Measurements from ENCODE around the gene UBE2J2. TPM values are rescaled to one million over a fixed set of nuclear protein-coding genes. Genes with fewer than 3 reads are reported as not detected.

UBE2J2 gene
- total and polyA plus RNA-seq, 2 of the 13 experiments (the other 11 are each of a cell fraction or from before 2014, with no cell fraction given): 25.4 to 29.4 TPM

DNA sequence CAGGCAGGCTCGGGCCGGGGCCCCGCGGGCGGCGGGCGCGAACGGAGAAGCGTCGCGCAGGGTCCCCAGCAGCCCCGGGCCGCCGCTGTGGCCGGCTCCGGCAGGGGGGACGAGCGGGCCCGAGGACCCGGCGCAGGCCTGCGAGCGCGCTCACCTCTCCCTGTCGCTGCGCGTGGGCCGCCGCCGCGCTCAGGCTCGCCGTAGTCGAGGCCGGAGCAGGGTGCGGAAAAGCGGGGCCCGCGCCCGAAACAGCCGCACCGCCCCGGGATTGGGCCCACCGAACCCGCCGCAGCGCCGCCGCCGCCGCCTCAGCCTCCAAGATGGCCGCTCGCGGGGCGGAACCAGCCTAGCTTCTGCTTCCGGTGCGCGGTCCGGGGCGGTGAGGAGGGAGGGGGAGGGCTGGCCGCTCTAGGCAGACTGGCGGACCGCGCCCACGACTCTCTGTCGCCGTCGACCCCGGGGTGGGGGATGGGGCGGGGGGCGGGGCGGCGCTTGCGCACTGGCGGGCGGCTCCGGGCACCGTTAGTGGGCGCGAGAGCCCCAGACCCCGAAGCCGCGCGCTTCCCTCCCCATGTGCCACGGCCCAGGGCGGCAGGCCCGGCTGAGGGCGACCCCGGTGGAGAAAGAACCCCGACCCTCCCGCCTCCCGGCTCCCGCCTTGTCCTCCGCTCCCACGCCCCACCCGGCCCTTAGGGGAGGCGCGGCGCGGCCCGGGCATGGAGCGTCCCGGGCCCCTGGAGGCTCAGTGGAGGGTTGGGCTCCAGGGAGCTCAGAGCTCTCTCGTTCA lies at the start of gene UBE2J2 (continued):
- TF ChIP-seq ZNF281 (CRISPR knock-in tag; IDR thresholded peaks at IDR 0.05; ENCODE audit: borderline replicate concordance): peak; percentile 89
- TF ChIP-seq, protein P1, sequence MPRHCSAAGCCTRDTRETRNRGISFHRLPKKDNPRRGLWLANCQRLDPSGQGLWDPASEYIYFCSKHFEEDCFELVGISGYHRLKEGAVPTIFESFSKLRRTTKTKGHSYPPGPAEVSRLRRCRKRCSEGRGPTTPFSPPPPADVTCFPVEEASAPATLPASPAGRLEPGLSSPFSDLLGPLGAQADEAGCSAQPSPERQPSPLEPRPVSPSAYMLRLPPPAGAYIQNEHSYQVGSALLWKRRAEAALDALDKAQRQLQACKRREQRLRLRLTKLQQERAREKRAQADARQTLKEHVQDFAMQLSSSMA (CRISPR knock-in tag; IDR thresholded peaks at IDR 0.05): no peak
- no peak for TF ChIP-seq ZNF891 (CRISPR knock-in tag; IDR thresholded peaks at IDR 0.05)
- no peak for TF ChIP-seq SNRNP70 (IDR thresholded peaks at IDR 0.05; ENCODE audit: low read depth, low read length)
- TF ChIP-seq ONECUT2 (CRISPR knock-in tag; IDR thresholded peaks at IDR 0.05): no peak
- TF ChIP-seq ZBTB10 (CRISPR knock-in tag; IDR thresholded peaks at IDR 0.05; ENCODE audit: borderline replicate concordance): no peak
- TF ChIP-seq ZNF124 (CRISPR knock-in tag; IDR thresholded peaks at IDR 0.05): no peak
- TF ChIP-seq ZNF33B (CRISPR knock-in tag; IDR thresholded peaks at IDR 0.05): no peak
- peak; percentile 43 for TF ChIP-seq MED1 (CRISPR knock-in tag; IDR thresholded peaks at IDR 0.05)
- TF ChIP-seq, protein P2, sequence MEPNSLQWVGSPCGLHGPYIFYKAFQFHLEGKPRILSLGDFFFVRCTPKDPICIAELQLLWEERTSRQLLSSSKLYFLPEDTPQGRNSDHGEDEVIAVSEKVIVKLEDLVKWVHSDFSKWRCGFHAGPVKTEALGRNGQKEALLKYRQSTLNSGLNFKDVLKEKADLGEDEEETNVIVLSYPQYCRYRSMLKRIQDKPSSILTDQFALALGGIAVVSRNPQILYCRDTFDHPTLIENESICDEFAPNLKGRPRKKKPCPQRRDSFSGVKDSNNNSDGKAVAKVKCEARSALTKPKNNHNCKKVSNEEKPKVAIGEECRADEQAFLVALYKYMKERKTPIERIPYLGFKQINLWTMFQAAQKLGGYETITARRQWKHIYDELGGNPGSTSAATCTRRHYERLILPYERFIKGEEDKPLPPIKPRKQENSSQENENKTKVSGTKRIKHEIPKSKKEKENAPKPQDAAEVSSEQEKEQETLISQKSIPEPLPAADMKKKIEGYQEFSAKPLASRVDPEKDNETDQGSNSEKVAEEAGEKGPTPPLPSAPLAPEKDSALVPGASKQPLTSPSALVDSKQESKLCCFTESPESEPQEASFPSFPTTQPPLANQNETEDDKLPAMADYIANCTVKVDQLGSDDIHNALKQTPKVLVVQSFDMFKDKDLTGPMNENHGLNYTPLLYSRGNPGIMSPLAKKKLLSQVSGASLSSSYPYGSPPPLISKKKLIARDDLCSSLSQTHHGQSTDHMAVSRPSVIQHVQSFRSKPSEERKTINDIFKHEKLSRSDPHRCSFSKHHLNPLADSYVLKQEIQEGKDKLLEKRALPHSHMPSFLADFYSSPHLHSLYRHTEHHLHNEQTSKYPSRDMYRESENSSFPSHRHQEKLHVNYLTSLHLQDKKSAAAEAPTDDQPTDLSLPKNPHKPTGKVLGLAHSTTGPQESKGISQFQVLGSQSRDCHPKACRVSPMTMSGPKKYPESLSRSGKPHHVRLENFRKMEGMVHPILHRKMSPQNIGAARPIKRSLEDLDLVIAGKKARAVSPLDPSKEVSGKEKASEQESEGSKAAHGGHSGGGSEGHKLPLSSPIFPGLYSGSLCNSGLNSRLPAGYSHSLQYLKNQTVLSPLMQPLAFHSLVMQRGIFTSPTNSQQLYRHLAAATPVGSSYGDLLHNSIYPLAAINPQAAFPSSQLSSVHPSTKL (CRISPR knock-in tag; IDR thresholded peaks at IDR 0.05): 0 out of 2 replicates have a peak, but pooled peaks have one; percentile 17
- no peak for TF ChIP-seq ZNF550 (CRISPR knock-in tag; IDR thresholded peaks at IDR 0.05; ENCODE audit: borderline replicate concordance)
- TF ChIP-seq NFE2L2 (IDR thresholded peaks at IDR 0.05; ENCODE audit: low read length): no peak
- TF ChIP-seq ZNF382 (CRISPR knock-in tag; IDR thresholded peaks at IDR 0.05; ENCODE audit: borderline replicate concordance): no peak
- no peak for TF ChIP-seq ZNF17 (CRISPR knock-in tag; IDR thresholded peaks at IDR 0.05)
- 0 out of 2 replicates have a peak, but pooled peaks have one; percentile 23 for TF ChIP-seq TBX2 (CRISPR knock-in tag; IDR thresholded peaks at IDR 0.05; ENCODE audit: borderline replicate concordance)
- no peak for TF ChIP-seq BRCA1 (CRISPR knock-in tag; IDR thresholded peaks at IDR 0.05)
- TF ChIP-seq PRPF4 (IDR thresholded peaks at IDR 0.05; ENCODE audit: low read depth, low read length, poor library complexity, severe bottlenecking): no peak
- peak; percentile 68 for TF ChIP-seq ZNF501 (CRISPR knock-in tag; IDR thresholded peaks at IDR 0.05)

All from HepG2 (cell line).